ENCODE data around the gene TRDMT1.

GRCh38 chr10:17244700-17245365 lies 43.4 kb upstream of the TRDMT1 start:
- TF ChIP-seq CTCF (conservative IDR thresholded peaks at IDR 0.05) (no peak), EZH2 (IDR thresholded peaks at IDR 0.05; ENCODE audit: low read depth) (no peak)
